HUES64 (cell line): ENCODE measurements around the gene HEYL.
"Not testable (repeated sequence)": the region's sequence is repeated elsewhere in the genome, so short reads cannot be mapped to it uniquely, and the experiment has no call there.

Experiments
- H3K27ac ChIP-seq: 2 replicates; pipeline ENCODE4 v1.7.0; 2013; ENCODE audit warnings: low read depth, low read length, inconsistent platforms
- H3K27me3 ChIP-seq: 2 replicates; pipeline ENCODE4 v1.6.1; 2013; ENCODE audit warnings: mild to moderate bottlenecking, low read length; ENCODE audit not compliant: insufficient read depth
- H3K36me3 ChIP-seq: 2 replicates; pipeline ENCODE4 v1.6.1; 2013; ENCODE audit warnings: mild to moderate bottlenecking, low read length; ENCODE audit not compliant: insufficient read depth
- H3K4me1 ChIP-seq: 2 replicates; pipeline ENCODE4 v1.6.1; 2013; ENCODE audit warnings: mild to moderate bottlenecking, low read length, moderate library complexity; ENCODE audit not compliant: insufficient read depth
- H3K4me3 ChIP-seq: 2 replicates; pipeline ENCODE4 v1.5.1; 2013; ENCODE audit warnings: mild to moderate bottlenecking, low read length, moderate library complexity
- H3K9ac ChIP-seq: 2 replicates; pipeline ENCODE4 v1.6.1; 2013; ENCODE audit warnings: mild to moderate bottlenecking, low read depth, low read length
- H3K9me3 ChIP-seq: 2 replicates; pipeline ENCODE4 v1.6.1; 2013; ENCODE audit warnings: low read depth, low read length; ENCODE audit not compliant: insufficient read depth
- WGBS: fragments of 150-250, 120-280 bp; methylation state at CpG from one replicate; pipeline ENCODE4 v1.1.7; 2013; ENCODE audit warnings: missing lambda C conversion rate; 5-methylcytosine and 5-hydroxymethylcytosine counted together

Gene HEYL

GRCh38 chr1:39603677-39604076 lies 35.8 kb downstream of the HEYL start:
- H3K4me3 ChIP-seq, H3K9ac ChIP-seq, H3K36me3 ChIP-seq, H3K4me1 ChIP-seq, H3K27ac ChIP-seq, H3K9me3 ChIP-seq: not testable (repeated sequence)
- peaks cover 15% of the 10 kb centered on the region; the same call in 1 of the 2 replicates for H3K27me3 ChIP-seq
- WGBS: 81% methylated on average over 3 of the region's 3 CpGs

GRCh38 chr1:39601667-39602255 lies 37.7 kb downstream of the HEYL start:
- not testable (repeated sequence) for H3K9ac ChIP-seq, H3K36me3 ChIP-seq
- 88% methylated on average over 8 of the region's 8 CpGs for WGBS

GRCh38 chr1:39596163-39596562 lies 43.3 kb downstream of the HEYL start:
- Histone ChIP-seq H3K9me3 (no peaks in the 10 kb centered on the region), H3K4me1 (no peaks in the 10 kb centered on the region), H3K36me3 (no peaks in the 10 kb centered on the region), H3K27me3 (peaks cover 29% of the 10 kb centered on the region), H3K4me3 (no peak overlapping the region), H3K9ac (no peak overlapping the region), H3K27ac (no peak overlapping the region)
- WGBS: 75% methylated on average over 6 of the region's 6 CpGs

More at GRCh38 chr1:39601667-39602255, 37.7 kb downstream of the HEYL start:
- not testable (repeated sequence) for H3K27ac ChIP-seq, H3K4me3 ChIP-seq, H3K4me1 ChIP-seq, H3K9me3 ChIP-seq
- peaks cover 11% of the 10 kb centered on the region for H3K27me3 ChIP-seq

- no peak overlapping the region for H3K4me3 ChIP-seq
- no peak overlapping the region for H3K27ac ChIP-seq
- WGBS: 96% methylated on average over 4 of the region's 4 CpGs
- H3K9me3 ChIP-seq: no peaks in the 10 kb centered on the region
- no peaks in the 10 kb centered on the region for H3K4me1 ChIP-seq
- peaks cover 35% of the 10 kb centered on the region for H3K27me3 ChIP-seq
- H3K36me3 ChIP-seq: no peaks in the 10 kb centered on the region
- H3K9ac ChIP-seq: no peak overlapping the region
Measured at GRCh38 chr1:39593386-39593785, 46.1 kb downstream of the HEYL start.

GRCh38 chr1:39592069-39592468 lies 47.4 kb downstream of the HEYL start:
- 83% methylated on average over 4 of the region's 4 CpGs for WGBS
- Histone ChIP-seq H3K36me3 (no peaks in the 10 kb centered on the region), H3K4me3 (no peak overlapping the region), H3K9me3 (no peaks in the 10 kb centered on the region), H3K27me3 (peaks cover 37% of the 10 kb centered on the region), H3K9ac (no peak overlapping the region), H3K27ac (no peak overlapping the region), H3K4me1 (no peaks in the 10 kb centered on the region)

- no peaks in the 10 kb centered on the region for H3K4me1 ChIP-seq
- H3K27ac ChIP-seq: no peak overlapping the region
- H3K36me3 ChIP-seq: no peaks in the 10 kb centered on the region
- H3K27me3 ChIP-seq: peaks cover 29% of the 10 kb centered on the region
- WGBS: 74% methylated on average over 7 of the region's 7 CpGs
- H3K9me3 ChIP-seq: no peaks in the 10 kb centered on the region
- no peak overlapping the region for H3K9ac ChIP-seq
- no peak overlapping the region for H3K4me3 ChIP-seq
Measured at GRCh38 chr1:39590546-39590945, 48.9 kb downstream of the HEYL start.

GRCh38 chr1:39585933-39586332 lies 53.5 kb downstream of the HEYL start:
- Histone ChIP-seq H3K9ac (no peak overlapping the region), H3K9me3 (no peaks in the 10 kb centered on the region), H3K4me3 (no peak overlapping the region), H3K27ac (no peak overlapping the region), H3K36me3 (no peaks in the 10 kb centered on the region), H3K4me1 (no peaks in the 10 kb centered on the region), H3K27me3 (peaks cover 6% of the 10 kb centered on the region; the same call in 1 of the 2 replicates)
- 92% methylated on average over 7 of the region's 7 CpGs for WGBS

GRCh38 chr1:39576016-39576657 lies 63.3 kb downstream of the HEYL start:
- peak overlapping the region; percentile 96 for H3K9ac ChIP-seq
- peak overlapping the region; percentile 88 for H3K4me3 ChIP-seq
- WGBS: under 1% methylated on average over 87 of the region's 87 CpGs
- H3K27ac ChIP-seq: peak overlapping the region; percentile 41; the same call in 1 of the 2 replicates
- peaks cover 3% of the 10 kb centered on the region; the same call in 1 of the 2 replicates for H3K27me3 ChIP-seq
- H3K4me1 ChIP-seq: peaks cover 11% of the 10 kb centered on the region; the same call in 1 of the 2 replicates
- peaks cover 45% of the 10 kb centered on the region for H3K36me3 ChIP-seq
- H3K9me3 ChIP-seq: no peaks in the 10 kb centered on the region

GRCh38 chr1:39575191-39576015 lies 64.0 kb downstream of the HEYL start:
- peak overlapping the region; percentile 96 for H3K9ac ChIP-seq
- WGBS: 8% methylated on average over 48 of the region's 48 CpGs
- peaks cover 11% of the 10 kb centered on the region; the same call in 1 of the 2 replicates for H3K4me1 ChIP-seq
- H3K27me3 ChIP-seq: peaks cover under 1% of the 10 kb centered on the region; the same call in 1 of the 2 replicates
- H3K4me3 ChIP-seq: peak overlapping the region; percentile 88
- no peak overlapping the region; the same call in 1 of the 2 replicates for H3K27ac ChIP-seq
- H3K36me3 ChIP-seq: peaks cover 52% of the 10 kb centered on the region
- no peaks in the 10 kb centered on the region for H3K9me3 ChIP-seq

- Histone ChIP-seq H3K9ac (peak overlapping the region; percentile 96; the same call in 1 of the 2 replicates), H3K27me3 (no peaks in the 10 kb centered on the region), H3K4me1 (peaks cover 11% of the 10 kb centered on the region; the same call in 1 of the 2 replicates), H3K4me3 (peak overlapping the region; percentile 88), H3K9me3 (no peaks in the 10 kb centered on the region), H3K27ac (no peak overlapping the region), H3K36me3 (peaks cover 60% of the 10 kb centered on the region)
- 44% methylated on average over 5 of the region's 5 CpGs for WGBS
Measured at GRCh38 chr1:39574646-39575045, 64.8 kb downstream of the HEYL start.
